Fibroblast of lung (primary cell): ENCODE measurements around the gene TCERG1L.

Experiments used
- CTCF ChIP-seq, 2 donors: IDR thresholded peaks in 1 of 2; conservative IDR thresholded peaks in 1 of 2; 1 replicate in 1 of 2; 2 replicates in 1 of 2; pipeline ENCODE4 v1.5.1; 2011 to 2012; ENCODE audit warnings: low read length in 2 of 2, control low read depth in 1 of 2, inconsistent platforms in 1 of 2, low read depth in 1 of 2, mild to moderate bottlenecking in 1 of 2
- EZH2 ChIP-seq: IDR thresholded peaks from 2 replicates; pipeline ENCODE4 v1.5.1; 2012; ENCODE audit warnings: low read length, control low read depth, mild to moderate bottlenecking; ENCODE audit errors: missing control alignments

- TF ChIP-seq CTCF (conservative IDR thresholded peaks at IDR 0.05 in 1 of 2, IDR thresholded peaks at IDR 0.05 in 1 of 2; ENCODE audit: low read depth in 1 of 2, low read length in 2 of 2) (no peak), EZH2 (no peak)
Measured at GRCh38 chr10:131211146-131211545, 100.4 kb downstream of the TCERG1L start.
